Tibial nerve (tissue), 3 donors: ENCODE results near the gene PSIP1.
A peak's percentile ranks its signal among the peaks of the same experiment; 100 is the strongest.

Source experiments
- CTCF ChIP-seq, 5 experiments: fragments of 200-600 bp in 3 of 5; fragments of 450-650 bp in 2 of 5; sonication (generic) in 3 of 5; IDR thresholded peaks; one replicate each; pipeline ENCODE4 v1.5.1; 2016 to 2019; ENCODE audit warnings: antibody characterized with exemption in 5 of 5, mild to moderate bottlenecking in 3 of 5, moderate library complexity in 2 of 5
- POLR2A ChIP-seq, 2 donors: fragments of 450-650 bp; IDR thresholded peaks; one replicate each; pipeline ENCODE4 v1.6.1; 2017; ENCODE audit warnings: antibody characterized with exemption in 2 of 2, mild to moderate bottlenecking in 2 of 2, moderate library complexity in 2 of 2

- TF ChIP-seq POLR2A (IDR thresholded peaks at IDR 0.05), result no peak
- peak; percentile 18 to 36 (median 28) for TF ChIP-seq CTCF (IDR thresholded peaks at IDR 0.05)
Observed at GRCh38 chr9:15485836-15486666, 24.7 kb downstream of the PSIP1 start.
